WTC11 (cell line): ENCODE measurements around the gene ZNF750. TPM values are rescaled to one million over a fixed set of nuclear protein-coding genes. Genes with fewer than 3 reads are reported as not detected.
A peak's percentile ranks its signal among the peaks of the same experiment; 100 is the strongest.

Source experiments
- ATAC-seq: fragments of 200-7000 bp; cut with Tn5 transposase; 2 replicates; pipeline ENCODE4 v1.10.0; 2021; ENCODE audit warnings: mild to moderate bottlenecking, moderate library complexity
- CTCF ChIA-PET: fragments of 300-600 bp; sonication (Branson Sonifier 250); formaldehyde crosslinking; loops from one replicate; lab custom pipeline; 2021; ENCODE audit warnings: antibody characterized with exemption; lab: Charles Lee
- POLR2A ChIA-PET: fragments of 350-600 bp; sonication (Branson Sonifier 250); formaldehyde crosslinking; loops from one replicate; lab custom pipeline; 2021; ENCODE audit warnings: antibody characterized with exemption; lab: Charles Lee
- DNase-seq: peaks from one replicate; pipeline ENCODE4 v3.0.0; 2021; ENCODE audit warnings: low spot score
- H3K27ac Mint-ChIP-seq: 2 replicates; pipeline ENCODE4 v1.8.0; 2021; ENCODE audit warnings: mixed read lengths
- H3K27me3 Mint-ChIP-seq: 2 replicates; pipeline ENCODE4 v1.8.0; 2021; ENCODE audit warnings: low read depth, mild to moderate bottlenecking, moderate library complexity, mixed read lengths
- H3K36me3 Mint-ChIP-seq: 2 replicates; pipeline ENCODE4 v1.8.0; 2021; ENCODE audit warnings: mixed read lengths
- H3K4me1 Mint-ChIP-seq: 2 replicates; pipeline ENCODE4 v1.8.0; 2022; ENCODE audit warnings: mixed read lengths
- H3K4me3 Mint-ChIP-seq: 2 replicates; pipeline ENCODE4 v1.8.0; 2021; ENCODE audit warnings: mild to moderate bottlenecking, moderate library complexity, mixed read lengths
- H3K9me3 Mint-ChIP-seq: 2 replicates; pipeline ENCODE4 v1.8.0; 2021; ENCODE audit warnings: mixed read lengths
- CREB1 ChIP-seq: sonication (generic); formaldehyde crosslinking; IDR thresholded peaks from 2 replicates; pipeline ENCODE4 v1.8.0; 2023; ENCODE audit warnings: mild to moderate bottlenecking, missing genetic modification reagents
- CTCF ChIP-seq: fragments of 200-600 bp; IDR thresholded peaks from 2 replicates; pipeline ENCODE4 v1.8.0; 2022; ENCODE audit warnings: antibody characterized with exemption
- ERG ChIP-seq: fragments of 250-450 bp; sonication (Bioruptor Pico); IDR thresholded peaks from 2 replicates; pipeline ENCODE4 v1.8.0; 2021; ENCODE audit warnings: mild to moderate bottlenecking
- ESRRA ChIP-seq: sonication (generic); formaldehyde crosslinking; IDR thresholded peaks from 2 replicates; pipeline ENCODE4 v1.8.1; 2022; ENCODE audit warnings: mild to moderate bottlenecking, missing genetic modification reagents, borderline replicate concordance
- FOXP1 ChIP-seq: sonication (generic); formaldehyde crosslinking; IDR thresholded peaks from 2 replicates; pipeline ENCODE4 v1.8.0; 2022; ENCODE audit warnings: missing genetic modification reagents, mild to moderate bottlenecking, moderate library complexity, borderline replicate concordance
- HMGXB4 ChIP-seq: sonication (generic); formaldehyde crosslinking; IDR thresholded peaks from 2 replicates; pipeline ENCODE4 v1.8.1; 2023; ENCODE audit warnings: mild to moderate bottlenecking, moderate library complexity, missing genetic modification reagents
- MXD4 ChIP-seq: fragments of 250-450 bp; sonication (Bioruptor Pico); IDR thresholded peaks from 2 replicates; pipeline ENCODE4 v1.8.0; 2021; ENCODE audit warnings: mild to moderate bottlenecking, moderate library complexity, borderline replicate concordance
- NFYB ChIP-seq: sonication (generic); formaldehyde crosslinking; conservative IDR thresholded peaks from 2 replicates; pipeline ENCODE4 v1.8.0; 2022; ENCODE audit warnings: low read depth, missing genetic modification reagents
- NR2C2 ChIP-seq: sonication (generic); formaldehyde crosslinking; IDR thresholded peaks from 2 replicates; pipeline ENCODE4 v1.8.0; 2022; ENCODE audit warnings: mild to moderate bottlenecking, missing genetic modification reagents
- NR3C1 ChIP-seq: sonication (generic); formaldehyde crosslinking; conservative IDR thresholded peaks from 2 replicates; pipeline ENCODE4 v1.8.1; 2023; ENCODE audit warnings: low read depth, mild to moderate bottlenecking, missing genetic modification reagents
- SOX15 ChIP-seq: fragments of 250-450 bp; sonication (Bioruptor Pico); IDR thresholded peaks from 2 replicates; pipeline ENCODE4 v1.9.0; 2021; ENCODE audit warnings: mild to moderate bottlenecking
- SP1 ChIP-seq: sonication (generic); formaldehyde crosslinking; conservative IDR thresholded peaks from 2 replicates; pipeline ENCODE4 v1.8.1; 2022; ENCODE audit warnings: missing genetic modification reagents
- TEAD1 ChIP-seq: sonication (generic); formaldehyde crosslinking; IDR thresholded peaks from 2 replicates; pipeline ENCODE4 v1.8.0; 2022; ENCODE audit warnings: mild to moderate bottlenecking, missing genetic modification reagents
- TEAD4 ChIP-seq: sonication (generic); formaldehyde crosslinking; IDR thresholded peaks from 2 replicates; pipeline ENCODE4 v1.8.0; 2022; ENCODE audit warnings: mild to moderate bottlenecking, missing genetic modification reagents
- TP53 ChIP-seq: sonication (generic); formaldehyde crosslinking; IDR thresholded peaks from 2 replicates; pipeline ENCODE4 v1.8.1; 2023; ENCODE audit warnings: mild to moderate bottlenecking, missing genetic modification reagents
- ZBTB43 ChIP-seq: sonication (generic); formaldehyde crosslinking; IDR thresholded peaks from 2 replicates; pipeline ENCODE4 v1.8.1; 2023; ENCODE audit warnings: mild to moderate bottlenecking, missing genetic modification reagents
- ZNF219 ChIP-seq: sonication (generic); formaldehyde crosslinking; IDR thresholded peaks from 2 replicates; pipeline ENCODE4 v1.8.0; 2023; ENCODE audit warnings: missing genetic modification reagents, mild to moderate bottlenecking, borderline replicate concordance
- ZNF416 ChIP-seq: fragments of 250-450 bp; sonication (Bioruptor Pico); IDR thresholded peaks from 2 replicates; pipeline ENCODE4 v1.9.0; 2021; ENCODE audit warnings: mild to moderate bottlenecking, inconsistent platforms
- ZSCAN18 ChIP-seq: fragments of 250-450 bp; sonication (Bioruptor Pico); IDR thresholded peaks from 2 replicates; pipeline ENCODE4 v2.1.2; 2022; ENCODE audit warnings: mild to moderate bottlenecking, moderate library complexity
- total RNA-seq: library from RNA; stranded (reverse); gene quantifications from 3 replicates; pipeline ENCODE4 v1.2.3, GENCODE V29; 2021
- TF ChIP-seq, protein P1 (sequence below): sonication (generic); formaldehyde crosslinking; IDR thresholded peaks from 2 replicates; pipeline ENCODE4 v1.8.0; 2023; ENCODE audit warnings: missing genetic modification reagents
- TF ChIP-seq, protein P2 (sequence below): fragments of 250-450 bp; sonication (Bioruptor Pico); IDR thresholded peaks from 2 replicates; pipeline ENCODE4 v1.9.0; 2021; ENCODE audit warnings: mild to moderate bottlenecking
- TF ChIP-seq, protein P3 (sequence below): sonication (generic); formaldehyde crosslinking; IDR thresholded peaks from 2 replicates; pipeline ENCODE4 v1.8.1; 2023; ENCODE audit warnings: mild to moderate bottlenecking, missing genetic modification reagents, moderate library complexity
- TF ChIP-seq, protein P4 (sequence below): sonication (generic); formaldehyde crosslinking; IDR thresholded peaks from 2 replicates; pipeline ENCODE4 v1.8.0; 2022; ENCODE audit warnings: mild to moderate bottlenecking, missing genetic modification reagents

Gene ZNF750
- total RNA-seq, 1 experiment from 2014 or later, result 0.04 TPM

GRCh38 chr17:82880620-82881323 is 41.0 kb upstream of the ZNF750 start (continued):
- TF ChIP-seq, protein P1, sequence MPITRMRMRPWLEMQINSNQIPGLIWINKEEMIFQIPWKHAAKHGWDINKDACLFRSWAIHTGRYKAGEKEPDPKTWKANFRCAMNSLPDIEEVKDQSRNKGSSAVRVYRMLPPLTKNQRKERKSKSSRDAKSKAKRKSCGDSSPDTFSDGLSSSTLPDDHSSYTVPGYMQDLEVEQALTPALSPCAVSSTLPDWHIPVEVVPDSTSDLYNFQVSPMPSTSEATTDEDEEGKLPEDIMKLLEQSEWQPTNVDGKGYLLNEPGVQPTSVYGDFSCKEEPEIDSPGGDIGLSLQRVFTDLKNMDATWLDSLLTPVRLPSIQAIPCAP (CRISPR knock-in tag), result no peak
- TF ChIP-seq NR2C2 (CRISPR knock-in tag), result no peak
- TF ChIP-seq SP1 (CRISPR knock-in tag), result no peak
- no peak for TF ChIP-seq ZNF416 (CRISPR knock-in tag)
- no peak for TF ChIP-seq TP53 (CRISPR knock-in tag)
- TF ChIP-seq CREB1 (CRISPR knock-in tag), result no peak
- no peak for TF ChIP-seq HMGXB4 (CRISPR knock-in tag)
- no peak for TF ChIP-seq TEAD4 (CRISPR knock-in tag)
- no peak for TF ChIP-seq NFYB
- TF ChIP-seq, protein P2, sequence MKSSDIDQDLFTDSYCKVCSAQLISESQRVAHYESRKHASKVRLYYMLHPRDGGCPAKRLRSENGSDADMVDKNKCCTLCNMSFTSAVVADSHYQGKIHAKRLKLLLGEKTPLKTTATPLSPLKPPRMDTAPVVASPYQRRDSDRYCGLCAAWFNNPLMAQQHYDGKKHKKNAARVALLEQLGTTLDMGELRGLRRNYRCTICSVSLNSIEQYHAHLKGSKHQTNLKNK (CRISPR knock-in tag), result no peak
- no peak for TF ChIP-seq ERG (CRISPR knock-in tag)

DNA sequence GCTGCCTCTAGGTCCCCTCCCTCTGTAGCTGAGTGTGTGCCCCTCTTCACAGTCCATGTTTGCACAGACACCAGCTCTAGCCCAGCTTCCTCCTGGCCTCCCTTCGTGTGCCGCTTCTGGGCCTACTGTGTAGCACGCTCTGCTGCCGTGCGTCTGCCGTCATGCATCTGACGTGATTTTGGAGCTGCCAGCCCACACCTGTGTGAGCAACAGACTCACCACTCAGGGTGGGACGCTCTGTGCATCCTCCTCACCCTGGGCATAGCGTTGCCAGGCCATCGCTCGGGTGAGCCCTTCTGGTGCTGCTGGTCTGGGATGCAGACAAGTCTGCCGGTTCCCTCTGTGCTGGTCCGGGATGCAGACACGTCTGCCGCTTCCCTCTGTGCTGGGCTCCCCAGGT is 39.4 kb upstream of the ZNF750 start:
- ATAC-seq, result no peak
- Mint-ChIP-seq H3K9me3 (peaks cover 5% of the 10 kb centered on the region; the same call in 1 of the 2 replicates), H3K4me1 (peaks cover 40% of the 10 kb centered on the region), H3K4me3 (no peak overlapping the region), H3K27ac (peak overlapping the region; percentile 29), H3K36me3 (peaks cover 23% of the 10 kb centered on the region), H3K27me3 (no peaks in the 10 kb centered on the region)
- DNase-seq, result no peak
- ChIA-PET POLR2A (no interaction called here), CTCF (no interaction called here)
- TF ChIP-seq NR2C2 (CRISPR knock-in tag) (no peak), ZBTB43 (CRISPR knock-in tag) (no peak)

DNA sequence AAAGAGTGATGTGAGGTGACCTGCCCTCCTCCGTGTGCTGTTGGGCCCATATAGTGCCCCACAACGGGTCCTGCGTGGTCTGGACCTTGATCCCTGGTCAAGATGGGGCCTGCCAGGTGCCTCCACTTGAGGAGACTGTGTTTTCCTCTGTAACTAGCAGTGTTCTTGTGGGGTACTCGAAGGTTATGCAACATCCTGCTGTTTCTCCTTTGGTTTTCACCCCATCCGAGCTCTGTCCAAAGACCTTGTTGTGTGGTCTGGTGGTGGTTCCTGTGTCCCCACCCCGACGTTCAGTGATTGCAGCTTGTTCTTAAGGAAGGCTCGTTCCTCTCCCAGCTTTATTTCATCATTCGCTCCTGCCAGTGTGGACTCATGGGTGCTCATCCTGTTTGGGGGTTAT is 38.7 kb upstream of the ZNF750 start:
- POLR2A ChIA-PET, result no interaction called here
- ATAC-seq (no peak), DNase-seq (no peak)
- Mint-ChIP-seq H3K4me3 (no peak overlapping the region), H3K9me3 (peaks cover 5% of the 10 kb centered on the region; the same call in 1 of the 2 replicates), H3K27me3 (no peaks in the 10 kb centered on the region), H3K36me3 (peaks cover 23% of the 10 kb centered on the region), H3K4me1 (peaks cover 40% of the 10 kb centered on the region), H3K27ac (peak overlapping the region; percentile 29)
- CTCF ChIA-PET, result interaction anchor here (0.7 kb wide), 1 partner anchor 97 kb away, joined by 4 read pairs; no protein-coding TSS in a partner anchor
- TF ChIP-seq, protein P3, sequence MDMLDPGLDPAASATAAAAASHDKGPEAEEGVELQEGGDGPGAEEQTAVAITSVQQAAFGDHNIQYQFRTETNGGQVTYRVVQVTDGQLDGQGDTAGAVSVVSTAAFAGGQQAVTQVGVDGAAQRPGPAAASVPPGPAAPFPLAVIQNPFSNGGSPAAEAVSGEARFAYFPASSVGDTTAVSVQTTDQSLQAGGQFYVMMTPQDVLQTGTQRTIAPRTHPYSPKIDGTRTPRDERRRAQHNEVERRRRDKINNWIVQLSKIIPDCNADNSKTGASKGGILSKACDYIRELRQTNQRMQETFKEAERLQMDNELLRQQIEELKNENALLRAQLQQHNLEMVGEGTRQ, result no peak
- TF ChIP-seq NR3C1 (CRISPR knock-in tag) (no peak), ESRRA (CRISPR knock-in tag) (no peak), CTCF (no peak), MXD4 (CRISPR knock-in tag) (no peak), ZNF219 (CRISPR knock-in tag) (no peak), TEAD1 (CRISPR knock-in tag) (no peak), ZSCAN18 (CRISPR knock-in tag) (no peak), FOXP1 (no peak), SP1 (CRISPR knock-in tag) (no peak), SOX15 (CRISPR knock-in tag) (no peak), NR2C2 (CRISPR knock-in tag) (no peak)
- TF ChIP-seq, protein P4, sequence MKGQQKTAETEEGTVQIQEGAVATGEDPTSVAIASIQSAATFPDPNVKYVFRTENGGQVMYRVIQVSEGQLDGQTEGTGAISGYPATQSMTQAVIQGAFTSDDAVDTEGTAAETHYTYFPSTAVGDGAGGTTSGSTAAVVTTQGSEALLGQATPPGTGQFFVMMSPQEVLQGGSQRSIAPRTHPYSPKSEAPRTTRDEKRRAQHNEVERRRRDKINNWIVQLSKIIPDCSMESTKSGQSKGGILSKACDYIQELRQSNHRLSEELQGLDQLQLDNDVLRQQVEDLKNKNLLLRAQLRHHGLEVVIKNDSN, result no peak
